ENCODE data around the gene HCCS.

The HCCS gene

GRCh38 chrX:11124112-11124511 is 13.0 kb downstream of the HCCS start:
- no peak for DNase-seq

GRCh38 chrX:11125060-11125459 is 13.9 kb downstream of the HCCS start:
- DNase-seq: no peak

GRCh38 chrX:11129534-11130105 is 18.5 kb downstream of the HCCS start:
- DNase-seq: no peak

DNA sequence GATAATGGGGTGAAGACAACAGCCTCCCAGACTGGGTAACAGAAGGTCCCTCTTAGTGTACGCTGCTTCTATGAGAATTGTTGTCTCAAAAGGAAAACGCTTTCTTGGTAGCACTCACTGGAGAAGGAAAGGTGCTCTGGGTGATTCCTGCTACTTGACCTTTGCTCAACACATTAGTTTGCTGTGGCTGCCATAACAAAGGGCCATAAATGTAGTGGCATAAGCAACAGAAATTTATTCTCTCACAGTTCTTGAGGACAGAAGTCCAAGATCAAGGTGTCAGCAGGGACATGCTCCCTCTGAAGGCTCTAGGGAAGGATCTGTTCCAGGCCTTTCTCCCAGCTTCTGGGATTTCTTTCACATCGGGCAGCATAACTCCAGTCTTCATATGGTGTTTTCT is 19.0 kb downstream of the HCCS start:
- no peak for DNase-seq

DNA sequence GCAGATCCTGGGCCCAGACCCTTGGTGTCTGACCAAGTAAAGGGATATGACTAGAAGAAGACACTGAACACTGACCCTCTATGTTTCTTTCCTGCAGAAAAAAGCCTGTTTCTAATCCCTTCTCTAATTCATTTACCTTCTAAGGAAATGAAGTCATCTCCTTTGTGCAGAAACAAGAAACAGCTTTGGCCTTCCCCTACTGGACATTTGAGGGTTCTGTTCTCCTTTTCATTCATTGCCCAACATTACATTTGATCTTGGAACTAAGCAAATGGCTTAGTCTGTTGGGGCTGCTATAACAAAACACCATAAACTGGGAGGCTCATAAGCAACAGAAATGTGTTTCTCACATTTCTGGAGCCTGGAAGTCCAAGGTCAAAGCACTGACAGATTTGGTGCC is 20.0 kb downstream of the HCCS start:
- no peak for DNase-seq

DNA sequence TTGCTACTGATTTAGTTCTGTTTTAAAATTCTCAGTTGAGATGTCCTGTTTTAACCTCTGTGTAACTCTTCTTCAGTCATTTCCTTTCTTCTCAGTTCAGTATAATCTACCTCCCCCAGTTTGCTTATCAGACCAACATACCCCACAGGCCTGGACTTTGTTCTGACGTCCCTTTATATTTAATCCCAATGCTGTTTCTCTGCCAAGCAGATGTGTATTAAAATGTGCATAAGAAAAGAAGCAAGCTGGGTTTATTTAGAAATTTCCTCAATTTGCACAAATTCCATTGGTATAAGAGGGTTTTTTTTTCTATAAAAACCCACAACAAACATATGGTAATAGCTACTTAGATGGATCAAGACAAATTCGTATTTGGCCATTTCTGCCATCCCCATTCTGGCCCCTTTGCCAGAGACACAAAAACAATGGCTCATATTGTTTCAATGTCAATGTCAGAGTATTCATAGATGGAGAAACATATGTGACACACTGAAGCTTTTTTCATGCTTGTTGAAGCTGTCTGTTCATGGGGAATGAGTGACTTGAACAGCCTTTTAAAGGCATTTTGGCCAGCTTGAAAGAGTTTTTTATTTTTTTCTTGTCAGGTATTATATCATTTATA is 24.5 kb downstream of the HCCS start:
- no peak for DNase-seq

DNA sequence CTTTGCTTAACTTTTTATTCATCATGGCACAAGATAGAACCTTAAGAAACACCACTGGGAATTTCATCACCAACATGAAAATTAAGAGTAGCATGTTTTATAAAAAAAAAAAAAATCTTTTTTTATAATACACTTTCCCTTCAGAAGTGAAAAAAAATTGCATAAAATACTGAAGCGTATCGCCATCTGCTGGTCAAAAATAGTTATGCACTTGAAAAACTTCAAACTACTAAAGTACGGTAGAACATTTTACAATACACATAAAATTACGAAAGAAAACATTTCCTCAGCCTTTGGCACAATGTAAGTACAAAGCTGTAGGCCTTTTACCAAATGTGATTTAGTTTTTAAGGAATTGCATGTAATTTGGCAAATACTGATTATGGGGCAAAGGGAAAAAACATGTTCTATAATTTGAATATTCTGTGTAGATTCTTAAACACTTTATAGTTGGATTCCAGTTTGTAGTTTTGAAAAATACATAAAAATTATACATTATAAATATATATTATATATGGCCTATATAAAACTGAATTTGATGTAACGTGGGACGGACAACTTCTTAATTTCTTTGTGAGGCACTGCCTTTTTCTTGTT is 26.5 kb downstream of the HCCS start:
- DNase-seq: peak in 1 of 2 donors; percentile 3

DNA sequence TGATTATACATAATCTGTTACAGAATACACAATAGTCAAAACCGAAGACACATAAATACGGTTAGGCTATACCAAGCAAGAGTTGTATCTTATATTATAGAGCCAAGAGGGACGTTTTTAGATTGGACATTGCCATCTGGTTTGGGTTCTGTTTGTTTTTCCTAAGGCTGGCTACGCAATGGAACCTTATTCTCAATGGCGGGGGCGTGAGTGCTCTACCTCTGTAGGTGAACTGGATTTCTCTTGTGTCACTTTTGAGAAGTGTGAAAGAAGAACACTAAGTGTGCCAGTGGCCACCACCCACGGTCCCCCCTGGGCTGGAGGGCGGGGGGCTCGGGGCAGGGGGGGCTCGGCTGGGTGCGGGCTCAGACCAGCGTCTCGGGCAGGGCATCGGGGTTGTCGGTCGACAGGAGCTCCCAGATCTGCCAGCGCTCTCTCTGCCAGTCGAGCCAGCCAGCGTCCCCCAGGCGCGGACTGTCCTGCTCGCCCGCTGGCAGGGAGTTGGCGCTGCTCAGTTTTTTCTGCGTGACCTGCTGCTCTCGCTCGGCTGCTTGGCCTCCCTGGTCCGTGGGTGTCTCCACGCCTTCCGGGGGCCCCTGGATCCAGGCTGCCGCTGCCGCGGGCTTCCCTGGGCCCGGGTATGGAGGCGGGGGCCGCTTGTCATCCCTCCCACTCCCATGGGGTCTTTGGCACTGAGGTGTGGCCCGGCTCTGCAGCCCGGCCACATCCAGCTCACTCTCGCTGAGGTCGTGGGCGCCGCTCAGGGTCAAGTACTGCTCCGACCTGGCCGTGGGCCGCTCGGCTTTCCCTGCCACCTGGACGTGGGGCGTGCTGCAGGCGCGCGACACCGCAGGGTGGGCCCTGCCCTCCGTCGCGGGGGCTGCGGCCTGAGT is 27.6 kb downstream of the HCCS start:
- DNase-seq: no peak

DNA sequence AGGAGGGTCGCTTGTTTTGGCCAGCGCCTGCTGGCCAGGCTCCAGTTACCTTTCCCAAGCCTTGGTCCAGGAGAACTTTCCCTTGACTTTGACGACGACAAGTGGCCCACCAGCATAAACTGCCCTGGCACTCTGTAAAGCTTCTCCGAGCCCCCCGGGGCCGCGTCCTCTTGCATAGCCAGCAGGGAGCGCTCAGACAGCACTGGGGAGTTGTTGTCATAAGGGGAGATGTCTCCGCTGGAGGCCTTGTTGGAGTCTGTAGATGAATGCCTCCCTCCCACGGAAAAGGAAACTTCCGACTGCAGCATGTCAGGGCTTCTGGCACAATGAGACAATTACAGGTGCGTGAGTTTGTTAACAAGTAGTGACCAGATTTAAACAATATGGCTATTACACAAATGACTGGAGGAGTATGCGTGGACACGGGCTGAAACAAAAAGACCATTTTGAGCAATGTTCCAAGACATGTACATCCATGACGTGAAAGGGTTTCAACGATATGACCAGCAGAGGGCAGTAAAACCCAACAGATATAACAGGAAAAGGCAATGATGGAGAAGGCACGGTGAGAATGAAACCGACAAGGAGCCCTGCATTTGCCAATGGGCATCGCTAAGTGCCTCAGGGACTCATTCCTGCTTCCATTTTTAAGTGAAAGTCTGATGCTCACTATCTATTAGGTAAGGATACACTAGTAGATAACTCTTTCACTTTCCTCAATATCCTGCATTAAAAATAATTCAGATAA is 33.0 kb downstream of the HCCS start:
- peak; percentile 25 to 63 for DNase-seq

DNA sequence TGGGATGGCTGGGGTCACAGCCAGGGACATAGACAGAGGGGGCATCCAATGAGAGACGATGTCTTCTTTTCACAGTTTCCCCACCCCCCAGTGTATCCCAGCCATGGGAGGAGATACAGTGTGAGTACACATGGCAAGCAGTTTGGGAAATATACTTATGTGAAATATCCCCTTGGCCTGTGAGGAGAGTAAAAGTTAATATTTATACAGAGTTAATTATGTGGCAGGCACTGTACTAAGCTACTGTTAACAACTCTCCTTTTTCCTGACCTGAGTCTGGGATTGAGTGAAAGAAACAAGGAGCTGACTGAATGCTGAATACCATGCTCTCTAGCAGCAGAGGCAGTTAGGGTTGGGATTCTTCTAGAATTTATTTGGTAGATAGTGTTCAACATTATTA is 35.3 kb downstream of the HCCS start:
- DNase-seq: no peak

DNA sequence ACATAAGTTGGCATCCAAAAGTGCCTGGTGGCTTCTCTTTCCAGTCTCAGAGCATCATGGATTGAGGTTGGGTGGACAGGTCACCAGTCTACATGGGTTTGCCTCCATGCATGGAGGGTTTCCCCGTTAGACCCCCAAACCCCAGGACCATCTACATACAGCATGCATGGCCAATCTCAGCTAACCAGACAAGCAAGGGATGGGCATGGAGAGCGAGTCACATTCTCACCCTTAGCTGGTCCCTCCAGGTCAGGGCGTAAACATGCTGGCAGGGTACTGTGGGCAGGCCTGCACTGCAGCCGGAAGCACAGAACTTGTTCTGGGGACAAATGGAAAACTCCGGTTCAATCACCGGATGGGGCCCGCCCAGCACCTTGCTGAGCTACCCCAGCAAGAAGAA is 37.3 kb downstream of the HCCS start:
- no peak for DNase-seq

DNA sequence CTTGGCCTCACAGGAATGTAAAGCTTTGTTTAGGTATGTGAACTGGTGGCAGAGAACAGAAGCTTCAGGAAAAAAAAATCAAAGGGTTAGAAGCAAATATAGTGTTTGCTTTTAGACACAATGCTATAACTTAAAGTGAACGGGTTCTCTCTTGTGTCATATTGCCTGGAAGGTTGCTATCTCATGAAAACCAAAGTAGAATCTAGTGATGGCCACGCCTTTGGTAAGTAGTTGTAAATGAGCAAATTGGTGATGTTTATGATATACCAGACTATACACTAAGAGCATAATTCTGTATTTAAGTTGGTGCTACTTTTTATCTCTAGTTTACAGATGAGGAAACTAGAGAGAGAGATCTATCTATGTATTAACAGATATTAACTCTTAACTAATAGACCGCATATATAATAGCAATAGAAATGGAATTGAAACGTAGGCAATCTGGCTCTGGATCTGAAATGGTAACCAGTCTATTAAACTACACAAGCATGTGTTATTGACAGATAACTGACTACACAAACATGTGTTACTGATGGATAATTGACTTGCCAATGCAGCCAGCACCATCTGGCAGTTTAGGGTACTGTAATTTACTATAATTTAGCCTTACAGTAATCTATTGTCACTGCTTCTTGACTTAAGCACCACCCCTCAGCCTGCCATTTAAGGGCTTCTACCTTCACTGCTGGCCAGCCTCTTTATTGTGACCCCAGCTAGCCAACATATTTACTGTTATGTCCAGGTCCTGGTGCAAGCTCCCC is 40.8 kb downstream of the HCCS start:
- no peak for DNase-seq

DNA sequence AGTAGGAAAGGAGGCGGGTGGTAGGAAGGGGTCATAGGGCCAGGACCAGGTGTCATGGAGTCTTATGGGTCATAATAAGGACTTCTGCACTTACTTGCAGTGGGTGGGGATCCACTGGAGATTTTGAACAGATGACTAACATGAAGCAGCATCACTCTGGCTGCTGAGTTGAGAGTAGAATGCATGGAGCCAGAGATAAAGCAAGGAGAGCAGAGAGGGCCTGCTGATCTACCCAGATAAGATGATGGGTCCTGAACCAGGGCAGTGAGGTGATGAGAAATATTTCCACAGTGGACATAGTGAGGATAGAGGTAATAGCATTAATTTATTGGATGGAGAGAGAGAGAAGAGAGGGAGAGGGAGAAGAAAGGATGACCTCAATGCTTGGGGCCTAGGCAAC is 48.0 kb downstream of the HCCS start:
- no peak for DNase-seq

- no peak for DNase-seq
Observed at GRCh38 chrX:11164433-11164832, 53.3 kb downstream of the HCCS start.

DNA sequence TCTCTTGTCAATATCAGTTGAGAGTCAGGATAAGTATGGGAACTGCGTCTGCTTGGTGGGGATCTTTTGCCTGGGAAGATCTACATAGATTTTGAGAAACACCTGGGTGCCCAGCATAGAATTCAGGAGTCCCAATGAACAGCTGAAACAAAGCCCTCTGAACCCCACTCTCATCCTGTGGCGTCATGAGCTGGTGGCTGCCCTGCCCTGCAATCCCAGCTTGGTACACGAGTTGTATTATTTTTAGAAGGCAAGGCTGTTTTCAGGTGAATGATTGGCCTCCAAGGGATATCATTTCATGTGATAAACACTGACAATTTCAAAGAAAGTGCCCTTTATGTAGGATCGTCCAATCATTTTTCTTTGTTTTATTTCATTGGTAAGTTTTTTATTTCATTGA is 60.8 kb downstream of the HCCS start:
- no peak for DNase-seq

DNA sequence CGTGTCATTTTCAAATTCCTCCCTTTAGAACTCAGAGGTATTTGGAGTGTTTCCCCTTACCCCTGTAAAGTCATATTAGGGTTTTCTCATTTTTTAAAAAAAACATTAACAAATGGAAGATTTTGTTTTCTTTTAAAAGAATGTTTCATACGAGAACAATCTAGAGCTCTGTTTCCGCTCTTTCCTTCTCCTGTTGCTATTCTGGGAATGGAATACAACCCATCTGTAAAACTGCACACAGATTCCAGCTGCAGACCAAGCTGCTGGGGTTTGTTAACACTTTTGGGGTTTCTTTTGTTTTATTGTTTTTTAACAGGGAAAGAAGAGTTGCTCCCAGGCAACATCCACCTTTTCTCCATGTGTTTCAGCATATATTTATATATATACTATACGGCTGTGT is 61.3 kb downstream of the HCCS start:
- DNase-seq: no peak
